ENCODE results near the gene S100A6.
"Not testable (repeated sequence)": the region's sequence is repeated elsewhere in the genome, so short reads cannot be mapped to it uniquely, and the experiment has no call there.

S100A6 gene

GRCh38 chr1:153520818-153521476 lies 14.8 kb downstream of the S100A6 start:
- peaks cover 4% of the 10 kb centered on the region for H3K9me3 Mint-ChIP-seq
- DNase-seq = no peak
- H3K36me3 Mint-ChIP-seq (ENCODE audit: low read depth) = no peaks in the 10 kb centered on the region
- no peak for TF ChIP-seq CTCF (IDR thresholded peaks at IDR 0.05)
- no peaks in the 10 kb centered on the region for H3K27me3 Mint-ChIP-seq (ENCODE audit: low read depth, poor library complexity)
- no peak overlapping the region for H3K27ac Mint-ChIP-seq
- no peak overlapping the region for H3K4me3 Mint-ChIP-seq
- peaks cover 5% of the 10 kb centered on the region for H3K4me1 Mint-ChIP-seq

- not testable (repeated sequence) for H3K4me3 Mint-ChIP-seq; DNase-seq; H3K27me3 Mint-ChIP-seq (ENCODE audit: low read depth, poor library complexity); H3K4me1 Mint-ChIP-seq; H3K27ac Mint-ChIP-seq; H3K9me3 Mint-ChIP-seq; H3K36me3 Mint-ChIP-seq (ENCODE audit: low read depth)
Measured at GRCh38 chr1:153520137-153520691, 15.6 kb downstream of the S100A6 start.

- H3K4me3 Mint-ChIP-seq = no peak overlapping the region
- H3K27me3 Mint-ChIP-seq (ENCODE audit: low read depth, poor library complexity) = peaks cover 4% of the 10 kb centered on the region
- H3K27ac Mint-ChIP-seq = no peak overlapping the region
- no peak for DNase-seq
- peaks cover 5% of the 10 kb centered on the region for H3K4me1 Mint-ChIP-seq
- no peak for TF ChIP-seq CTCF (IDR thresholded peaks at IDR 0.05)
- H3K9me3 Mint-ChIP-seq = peaks cover 4% of the 10 kb centered on the region
- no peaks in the 10 kb centered on the region for H3K36me3 Mint-ChIP-seq (ENCODE audit: low read depth)
Measured at GRCh38 chr1:153519242-153519641, 16.5 kb downstream of the S100A6 start.

- H3K27ac Mint-ChIP-seq = no peak overlapping the region
- H3K4me3 Mint-ChIP-seq = no peak overlapping the region
- no peaks in the 10 kb centered on the region for H3K36me3 Mint-ChIP-seq (ENCODE audit: low read depth)
- no peak for DNase-seq
- TF ChIP-seq CTCF (IDR thresholded peaks at IDR 0.05) = no peak
- H3K4me1 Mint-ChIP-seq = peaks cover 14% of the 10 kb centered on the region
- peaks cover 4% of the 10 kb centered on the region for H3K27me3 Mint-ChIP-seq (ENCODE audit: low read depth, poor library complexity)
- H3K9me3 Mint-ChIP-seq = no peaks in the 10 kb centered on the region
Measured at GRCh38 chr1:153515504-153516394, 20.0 kb downstream of the S100A6 start.

- Mint-ChIP-seq H3K36me3 (ENCODE audit: low read depth) (no peaks in the 10 kb centered on the region), H3K27ac (no peak overlapping the region)
Measured at GRCh38 chr1:153513666-153514065, 22.1 kb downstream of the S100A6 start.

More at GRCh38 chr1:153513666-153514065, 22.1 kb downstream of the S100A6 start:
- Mint-ChIP-seq H3K4me3 (no peak overlapping the region), H3K27me3 (ENCODE audit: low read depth, poor library complexity) (peaks cover 4% of the 10 kb centered on the region), H3K4me1 (peaks cover 15% of the 10 kb centered on the region), H3K9me3 (no peaks in the 10 kb centered on the region)
- no peak for DNase-seq
- no peak for TF ChIP-seq CTCF (IDR thresholded peaks at IDR 0.05)
